Measurements from ENCODE around the gene KRT77.

KRT77 gene

DNA sequence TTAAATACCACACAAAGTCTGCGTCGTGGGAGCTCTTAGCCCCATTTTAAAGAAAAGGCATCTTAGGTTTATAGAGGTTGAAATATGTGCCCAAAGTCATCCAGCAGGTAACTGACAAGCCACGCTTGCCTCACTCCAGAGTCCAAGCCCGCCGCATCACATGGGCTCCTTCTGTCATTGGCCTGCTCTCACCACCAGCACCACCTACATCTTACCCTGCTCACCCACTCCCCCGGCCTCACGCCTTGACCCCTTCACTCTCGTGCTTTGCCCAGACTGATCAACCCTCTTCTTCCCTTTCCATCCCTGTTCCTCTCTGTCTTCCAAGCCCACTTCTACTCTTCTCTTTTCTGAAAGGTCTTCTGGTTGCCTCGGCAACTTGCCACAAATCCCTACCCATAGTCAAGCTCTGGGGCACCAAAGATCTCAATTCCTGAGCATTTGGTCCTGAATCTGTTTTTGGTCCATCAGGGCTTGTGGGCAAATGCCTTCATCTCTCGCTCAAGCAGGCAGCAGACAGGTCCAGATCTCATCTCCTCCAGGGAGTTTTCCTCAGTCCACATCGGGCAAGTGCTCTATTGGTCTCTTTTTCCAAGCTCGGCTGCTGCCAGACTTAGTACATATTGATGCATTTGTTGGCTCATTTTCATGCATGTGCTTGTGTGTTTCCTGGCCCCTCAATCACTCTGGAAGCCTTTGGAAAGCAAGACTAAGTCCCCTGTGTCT, 19.6 kb downstream of the KRT77 start:
- Histone ChIP-seq H3K9me3 (replicated peaks; ENCODE audit: low read length) (no peaks in the 10 kb centered on the region), H3K27me3 (ENCODE audit: control insufficient read depth, insufficient read depth, low read length) (peaks cover 84% of the 10 kb centered on the region), H3K36me3 (ENCODE audit: insufficient read depth, low read length) (no peaks in the 10 kb centered on the region)

DNA sequence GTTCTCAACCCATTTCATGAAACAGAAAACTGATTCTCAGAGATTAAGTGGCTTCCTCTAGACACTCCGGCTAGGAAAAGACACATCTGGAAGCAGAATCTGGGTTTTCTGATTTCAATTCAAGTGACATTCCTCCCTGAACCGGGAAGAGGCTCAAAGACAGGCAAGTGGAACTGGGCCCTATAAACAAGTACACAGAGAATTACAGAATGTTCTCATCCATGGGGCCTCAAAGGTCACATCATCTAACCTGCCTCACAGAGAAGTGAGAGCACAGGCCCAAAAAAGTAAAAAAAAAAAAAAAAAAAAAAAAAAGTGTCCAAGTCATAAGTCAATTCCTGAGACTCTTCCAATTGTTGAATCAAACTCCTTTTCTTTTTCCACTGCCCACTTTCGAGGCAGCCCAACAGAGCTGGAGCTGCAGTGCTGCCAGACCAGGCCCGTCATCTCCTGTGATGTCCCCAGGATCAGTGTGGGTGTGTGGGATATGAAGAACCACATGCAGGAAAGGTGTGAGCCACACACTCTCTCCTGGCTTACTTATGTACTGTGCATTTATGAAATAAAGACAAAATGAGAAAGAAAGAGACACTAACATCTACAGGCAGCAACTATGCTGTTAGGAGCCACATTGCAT, 20.3 kb downstream of the KRT77 start:
- Histone ChIP-seq H3K4me1 (ENCODE audit: control insufficient read depth, insufficient read depth, low read length) (no peaks in the 10 kb centered on the region), H3K9me3 (replicated peaks; ENCODE audit: low read length) (no peaks in the 10 kb centered on the region), H3K9ac (ENCODE audit: low read depth, low read length) (no peak overlapping the region), H3K4me2 (ENCODE audit: low read length) (no peak overlapping the region), H3K4me3 (ENCODE audit: low read length) (no peak overlapping the region), H3K36me3 (ENCODE audit: insufficient read depth, low read length) (no peaks in the 10 kb centered on the region), H3K27me3 (ENCODE audit: control insufficient read depth, insufficient read depth, low read length) (peaks cover 84% of the 10 kb centered on the region)

More for the DNA sequence above, 19.6 kb downstream of the KRT77 start:
- no peak overlapping the region for H3K4me2 ChIP-seq (ENCODE audit: low read length)
- no peaks in the 10 kb centered on the region for H3K4me1 ChIP-seq (ENCODE audit: control insufficient read depth, insufficient read depth, low read length)
- H3K9ac ChIP-seq (ENCODE audit: low read depth, low read length): no peak overlapping the region
- H3K4me3 ChIP-seq (ENCODE audit: low read length): no peak overlapping the region

DNA sequence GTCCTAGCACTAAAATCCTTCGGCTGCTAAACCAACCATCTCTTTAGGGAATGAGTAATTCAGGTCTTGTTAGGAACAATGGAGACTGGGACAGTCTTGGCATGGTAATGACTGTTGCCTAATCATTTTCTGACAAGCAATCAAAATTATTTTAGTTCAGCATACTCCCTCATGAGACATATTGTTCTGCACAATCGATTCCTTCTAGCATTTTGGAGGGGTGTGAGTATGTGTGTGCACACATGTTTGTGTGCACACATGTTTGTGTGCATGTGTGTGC, 21.0 kb downstream of the KRT77 start:
- Histone ChIP-seq H3K9me3 (replicated peaks; ENCODE audit: low read length) (no peaks in the 10 kb centered on the region), H3K4me1 (ENCODE audit: control insufficient read depth, insufficient read depth, low read length) (no peaks in the 10 kb centered on the region), H3K36me3 (ENCODE audit: insufficient read depth, low read length) (no peaks in the 10 kb centered on the region), H3K27me3 (ENCODE audit: control insufficient read depth, insufficient read depth, low read length) (peaks cover 80% of the 10 kb centered on the region), H3K9ac (ENCODE audit: low read depth, low read length) (no peak overlapping the region), H3K4me3 (ENCODE audit: low read length) (no peak overlapping the region), H3K4me2 (ENCODE audit: low read length) (no peak overlapping the region)

DNA sequence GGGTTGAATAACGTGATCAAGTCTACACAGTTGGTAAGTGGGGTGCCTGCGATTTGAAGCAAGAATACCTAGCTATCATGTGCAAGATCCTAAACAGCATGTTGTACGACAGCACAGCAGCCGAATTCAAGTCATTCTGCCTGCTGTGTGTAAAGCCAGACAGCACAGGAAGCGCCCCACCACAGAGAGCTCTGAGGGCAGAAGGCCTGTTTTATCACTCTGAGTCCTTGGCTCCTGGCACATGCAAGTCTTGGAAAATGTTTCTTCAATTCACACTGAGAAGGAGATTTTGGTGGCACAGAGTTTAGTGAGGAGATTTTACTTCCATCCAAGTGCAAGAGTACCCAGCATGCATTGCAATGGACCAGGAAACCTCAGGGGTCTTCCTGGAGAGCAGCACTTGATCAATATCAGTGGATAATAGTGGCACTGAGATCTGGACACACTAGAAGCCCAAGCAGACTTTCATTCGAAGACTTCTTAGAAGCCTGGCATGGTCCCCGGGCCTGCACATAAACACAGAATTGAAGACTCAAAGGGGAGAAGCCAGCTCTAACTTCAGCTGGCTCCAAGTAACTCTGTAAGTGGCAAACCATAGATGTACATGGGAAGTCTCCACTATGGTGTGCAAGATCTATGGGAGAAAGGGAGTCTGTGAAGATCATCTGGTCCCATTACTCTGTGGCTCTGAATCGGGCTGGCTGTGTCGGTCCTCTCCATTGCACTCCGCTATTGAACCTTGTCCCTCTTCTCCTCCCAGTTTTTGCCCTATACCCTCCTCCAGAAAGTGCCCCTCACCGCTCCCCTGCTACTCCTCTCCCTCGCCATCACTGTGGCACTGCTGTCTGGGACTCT, 21.6 kb downstream of the KRT77 start:
- Histone ChIP-seq H3K9ac (ENCODE audit: low read depth, low read length) (no peak overlapping the region), H3K36me3 (ENCODE audit: insufficient read depth, low read length) (no peaks in the 10 kb centered on the region), H3K4me2 (ENCODE audit: low read length) (no peak overlapping the region), H3K4me1 (ENCODE audit: control insufficient read depth, insufficient read depth, low read length) (no peaks in the 10 kb centered on the region), H3K9me3 (replicated peaks; ENCODE audit: low read length) (no peaks in the 10 kb centered on the region), H3K27me3 (ENCODE audit: control insufficient read depth, insufficient read depth, low read length) (peaks cover 80% of the 10 kb centered on the region), H3K4me3 (ENCODE audit: low read length) (no peak overlapping the region)

DNA sequence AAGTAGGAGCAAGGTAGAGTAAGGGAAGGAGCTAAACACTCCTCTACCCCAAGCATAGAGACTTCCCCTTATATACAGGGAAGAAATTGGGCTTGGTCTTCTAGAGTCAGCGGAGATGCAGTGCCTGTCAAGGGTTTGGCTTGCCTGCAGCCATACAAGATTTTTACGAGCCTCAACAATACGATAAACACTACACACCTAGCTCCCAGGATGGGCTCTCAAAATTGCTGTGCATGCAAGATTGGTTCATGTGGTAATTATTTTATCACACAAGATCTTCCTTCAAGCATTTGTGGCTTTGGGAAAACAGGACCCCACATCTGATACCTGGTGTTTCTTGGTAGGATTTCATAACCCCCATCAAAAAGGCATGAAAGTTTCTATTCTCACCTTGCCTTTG, 23.0 kb downstream of the KRT77 start, which contains the start of gene KRT1:
KRT1 (minus strand) TSS at position 45 of the 400 bp plus-strand sequence. CDS start 59 bp downstream, outside the sequence.
- Histone ChIP-seq H3K4me3 (ENCODE audit: low read length) (no peak within 1 kb of the TSS), H3K9ac (ENCODE audit: low read depth, low read length) (no peak within 1 kb of the TSS), H3K27me3 (ENCODE audit: control insufficient read depth, insufficient read depth, low read length) (peaks cover 68% of the 10 kb centered on the region), H3K36me3 (ENCODE audit: insufficient read depth, low read length) (no peaks in the 10 kb centered on the region), H3K4me1 (ENCODE audit: control insufficient read depth, insufficient read depth, low read length) (no peaks in the 10 kb centered on the region), H3K9me3 (replicated peaks; ENCODE audit: low read length) (no peaks in the 10 kb centered on the region), H3K4me2 (ENCODE audit: low read length) (no peak within 1 kb of the TSS)

DNA sequence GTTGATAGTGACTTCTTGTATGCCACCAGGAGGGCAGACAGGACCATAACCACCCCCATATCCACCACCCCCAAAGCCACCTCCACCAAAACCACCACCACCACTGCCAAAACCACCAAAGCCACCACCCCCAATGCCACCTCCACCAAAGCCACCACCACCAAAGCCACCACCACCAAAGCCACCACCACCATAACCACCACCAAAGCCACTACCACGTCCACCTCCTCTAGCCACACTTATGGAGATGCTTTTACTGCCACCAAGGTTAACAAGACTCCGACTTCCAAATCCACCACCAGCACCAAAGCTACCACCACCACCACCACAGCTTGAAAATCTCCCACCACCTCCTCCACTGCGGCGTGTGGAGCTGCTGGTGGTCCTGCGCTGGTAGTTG, 23.4 kb downstream of the KRT77 start:
- Histone ChIP-seq H3K4me2 (ENCODE audit: low read length) (no peak overlapping the region), H3K4me3 (ENCODE audit: low read length) (no peak overlapping the region), H3K9ac (ENCODE audit: low read depth, low read length) (no peak overlapping the region), H3K36me3 (ENCODE audit: insufficient read depth, low read length) (no peaks in the 10 kb centered on the region), H3K27me3 (ENCODE audit: control insufficient read depth, insufficient read depth, low read length) (peaks cover 66% of the 10 kb centered on the region), H3K9me3 (replicated peaks; ENCODE audit: low read length) (no peaks in the 10 kb centered on the region), H3K4me1 (ENCODE audit: control insufficient read depth, insufficient read depth, low read length) (no peaks in the 10 kb centered on the region)

DNA sequence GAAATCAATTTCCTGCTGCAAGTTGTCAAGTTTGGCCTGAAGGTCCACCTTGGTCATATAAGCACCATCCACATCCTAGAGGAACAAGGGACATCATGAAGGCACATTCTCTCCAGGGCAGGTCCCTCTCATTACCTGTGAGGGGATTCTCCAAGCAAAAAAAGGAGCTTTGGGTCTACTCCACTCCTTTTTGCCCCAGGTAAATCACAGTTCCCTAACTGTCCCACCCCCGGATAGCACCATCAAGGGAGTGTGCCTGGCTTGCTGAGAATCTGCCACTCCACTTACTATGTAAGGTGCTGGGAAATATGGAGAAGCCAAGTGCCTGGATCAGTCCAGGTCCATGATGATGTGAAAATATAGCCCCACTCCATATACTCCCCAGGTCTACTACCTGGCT, 25.7 kb downstream of the KRT77 start:
- peaks cover 67% of the 10 kb centered on the region for H3K27me3 ChIP-seq (ENCODE audit: control insufficient read depth, insufficient read depth, low read length)
- no peaks in the 10 kb centered on the region for H3K9me3 ChIP-seq (replicated peaks; ENCODE audit: low read length)
- H3K9ac ChIP-seq (ENCODE audit: low read depth, low read length): no peak overlapping the region
- no peak overlapping the region for H3K4me2 ChIP-seq (ENCODE audit: low read length)
- H3K36me3 ChIP-seq (ENCODE audit: insufficient read depth, low read length): no peaks in the 10 kb centered on the region
- no peak overlapping the region for H3K4me3 ChIP-seq (ENCODE audit: low read length)
- H3K4me1 ChIP-seq (ENCODE audit: control insufficient read depth, insufficient read depth, low read length): no peaks in the 10 kb centered on the region

DNA sequence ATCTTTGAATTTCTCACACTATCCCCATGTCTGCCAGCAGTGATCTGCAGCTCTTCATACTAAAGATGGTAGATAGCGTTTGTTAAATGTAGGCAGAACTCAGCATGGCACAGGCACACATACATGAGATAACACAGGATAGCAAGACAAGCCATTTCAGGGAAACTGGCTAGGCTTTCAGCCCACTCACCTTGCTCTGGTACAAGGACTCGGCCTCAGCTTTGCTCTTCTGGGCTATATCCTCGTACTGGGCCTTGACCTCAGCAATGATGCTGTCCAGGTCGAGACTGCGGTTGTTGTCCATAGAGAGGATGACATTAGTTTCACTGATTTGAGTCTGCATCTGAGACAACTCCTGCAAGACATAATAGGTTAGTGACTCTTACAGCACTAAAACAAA, 26.2 kb downstream of the KRT77 start:
- Histone ChIP-seq H3K9me3 (replicated peaks; ENCODE audit: low read length) (no peaks in the 10 kb centered on the region), H3K36me3 (ENCODE audit: insufficient read depth, low read length) (no peaks in the 10 kb centered on the region), H3K4me1 (ENCODE audit: control insufficient read depth, insufficient read depth, low read length) (no peaks in the 10 kb centered on the region), H3K4me3 (ENCODE audit: low read length) (no peak overlapping the region), H3K27me3 (ENCODE audit: control insufficient read depth, insufficient read depth, low read length) (peaks cover 67% of the 10 kb centered on the region), H3K9ac (ENCODE audit: low read depth, low read length) (no peak overlapping the region), H3K4me2 (ENCODE audit: low read length) (no peak overlapping the region)

DNA sequence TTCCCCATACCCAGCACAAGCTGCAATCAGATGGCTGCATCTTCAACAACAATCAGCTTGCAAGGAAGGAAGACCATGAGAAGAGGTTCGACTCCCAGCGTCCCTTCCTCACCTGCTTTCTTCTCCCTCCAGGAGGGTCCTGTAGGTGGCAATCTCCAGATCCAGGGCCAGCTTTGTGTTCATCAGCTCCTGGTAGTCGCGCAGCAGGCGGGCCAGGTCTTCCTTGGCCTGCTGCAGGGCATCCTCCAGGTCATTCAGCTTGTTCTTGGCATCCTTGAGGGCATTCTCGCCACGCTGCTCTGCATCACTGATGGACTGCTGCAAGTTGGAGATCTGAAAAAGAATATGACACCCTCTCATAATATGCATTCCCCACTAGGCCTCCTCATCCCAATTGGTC, 27.2 kb downstream of the KRT77 start:
- H3K4me1 ChIP-seq (ENCODE audit: control insufficient read depth, insufficient read depth, low read length): no peaks in the 10 kb centered on the region
- H3K4me2 ChIP-seq (ENCODE audit: low read length): no peak overlapping the region
- H3K9ac ChIP-seq (ENCODE audit: low read depth, low read length): no peak overlapping the region
- H3K9me3 ChIP-seq (replicated peaks; ENCODE audit: low read length): no peaks in the 10 kb centered on the region
- H3K36me3 ChIP-seq (ENCODE audit: insufficient read depth, low read length): no peaks in the 10 kb centered on the region
- H3K4me3 ChIP-seq (ENCODE audit: low read length): no peak overlapping the region
- peaks cover 70% of the 10 kb centered on the region for H3K27me3 ChIP-seq (ENCODE audit: control insufficient read depth, insufficient read depth, low read length)

DNA sequence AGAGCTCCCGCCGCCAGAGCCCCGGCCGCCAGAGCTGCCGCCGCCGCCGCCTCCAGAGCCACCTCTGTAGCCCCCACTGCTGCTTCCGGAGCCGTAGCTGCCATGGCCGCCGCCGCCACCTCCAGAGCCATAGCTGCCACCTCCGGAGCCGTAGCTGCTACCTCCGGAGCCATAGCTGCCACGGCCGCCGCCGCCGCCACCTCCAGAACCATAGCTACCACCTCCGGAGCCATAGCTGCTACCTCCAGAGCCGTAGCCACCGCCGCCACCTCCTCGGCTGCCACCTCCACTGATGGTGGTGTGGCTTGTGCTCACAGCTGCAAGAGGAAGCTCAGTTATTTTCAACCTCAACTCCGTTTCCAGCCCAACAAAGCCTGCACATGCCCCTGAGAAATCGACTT, 28.0 kb downstream of the KRT77 start:
- Histone ChIP-seq H3K9me3 (replicated peaks; ENCODE audit: low read length) (no peaks in the 10 kb centered on the region), H3K9ac (ENCODE audit: low read depth, low read length) (no peak overlapping the region), H3K4me2 (ENCODE audit: low read length) (no peak overlapping the region), H3K4me3 (ENCODE audit: low read length) (no peak overlapping the region), H3K4me1 (ENCODE audit: control insufficient read depth, insufficient read depth, low read length) (no peaks in the 10 kb centered on the region), H3K27me3 (ENCODE audit: control insufficient read depth, insufficient read depth, low read length) (peaks cover 68% of the 10 kb centered on the region), H3K36me3 (ENCODE audit: insufficient read depth, low read length) (no peaks in the 10 kb centered on the region)

DNA sequence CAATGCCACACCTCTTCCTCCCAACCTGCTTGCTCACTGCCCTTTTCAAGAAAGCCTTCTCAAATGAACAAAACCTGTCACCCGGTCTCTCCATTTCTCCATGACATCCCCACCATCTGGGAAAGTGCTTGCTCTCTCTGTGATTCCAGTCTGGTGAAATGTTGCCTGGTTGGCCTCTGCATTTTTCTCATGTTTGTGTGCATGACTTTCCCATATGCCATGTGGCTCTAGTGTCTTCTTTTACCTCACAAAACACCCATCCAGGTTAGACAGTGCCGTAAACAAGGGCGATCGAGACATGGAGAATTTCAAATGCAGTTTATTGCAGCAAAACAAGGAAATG, 28.9 kb downstream of the KRT77 start:
- Histone ChIP-seq H3K36me3 (ENCODE audit: insufficient read depth, low read length) (no peaks in the 10 kb centered on the region), H3K9ac (ENCODE audit: low read depth, low read length) (no peak overlapping the region), H3K4me2 (ENCODE audit: low read length) (no peak overlapping the region), H3K27me3 (ENCODE audit: control insufficient read depth, insufficient read depth, low read length) (peaks cover 67% of the 10 kb centered on the region), H3K4me3 (ENCODE audit: low read length) (no peak overlapping the region), H3K4me1 (ENCODE audit: control insufficient read depth, insufficient read depth, low read length) (no peaks in the 10 kb centered on the region), H3K9me3 (replicated peaks; ENCODE audit: low read length) (no peaks in the 10 kb centered on the region)

All from skeletal muscle satellite cell (primary cell).